GM19240 (cell line): ENCODE results near the gene CNPY2.

ENCODE experiments used
- DNase-seq: peaks from one replicate; pipeline ENCODE4 v3.0.0; 2011; ENCODE audit warnings: low spot score; ENCODE audit not compliant: insufficient read length

The CNPY2 gene

DNA sequence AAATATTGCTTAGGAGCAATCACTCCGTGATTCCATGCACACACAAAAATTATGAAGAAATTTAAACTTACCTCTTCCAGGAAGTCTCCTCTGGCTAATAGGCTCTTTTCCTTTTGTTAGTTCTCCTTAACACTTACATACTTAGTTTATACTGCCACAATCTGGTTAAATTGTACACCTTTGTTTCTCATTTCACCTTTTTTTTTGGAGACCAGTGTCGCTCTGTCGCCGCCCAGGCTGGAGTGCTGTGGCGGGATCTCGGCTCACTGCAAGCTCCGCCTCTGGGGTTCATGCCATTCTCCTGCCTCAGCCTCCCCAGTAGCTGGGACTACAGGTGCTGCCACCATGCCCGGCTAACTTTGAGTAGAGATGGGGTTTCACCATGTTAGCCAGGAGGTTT lies 55.4 kb downstream of the CNPY2 start:
- DNase-seq, result no peak
